ENCODE results near the gene EXOC2. TPM values are rescaled to one million over a fixed set of nuclear protein-coding genes. Genes with fewer than 3 reads are reported as not detected.

Gene EXOC2
- total RNA-seq, 3 donors from 2014 or later (not counting 1 experiment from before 2014, with no cell fraction given), result 22.1 to 30.8 (median 26.5) TPM

GRCh38 chr6:456358-456867, 236.5 kb downstream of the EXOC2 start:
- Mint-ChIP-seq H3K27me3 (ENCODE audit: low read depth in 2 of 2) (peaks cover 0 to 3% of the 10 kb centered on the region in 2 donors), H3K27ac (no peak overlapping the region), H3K36me3 (no peaks in the 10 kb centered on the region), H3K4me1 (no peaks in the 10 kb centered on the region), H3K9me3 (no peaks in the 10 kb centered on the region), H3K4me3 (no peak overlapping the region)
- ATAC-seq, result no peak
- 92% methylated on average over 5 of the region's 5 CpGs for WGBS (ENCODE audit: insufficient coverage)
- no peaks in the 10 kb centered on the region for H3K27me3 ChIP-seq (ENCODE audit: control insufficient read depth, insufficient read depth, low read length)
- DNase-seq, result no peak
- intact Hi-C loops (cut with micrococcal nuclease), result no loop called here
- H3K9me3 ChIP-seq (ENCODE audit: control insufficient read depth, insufficient read depth, low read length), result no peaks in the 10 kb centered on the region
- TF ChIP-seq CTCF (IDR thresholded peaks at IDR 0.05), result no peak
- no peak overlapping the region for H3K27ac ChIP-seq (ENCODE audit: low read length)
- no peaks in the 10 kb centered on the region for H3K4me1 ChIP-seq (ENCODE audit: control insufficient read depth, insufficient read depth, low read length)
- H3K36me3 ChIP-seq (ENCODE audit: control insufficient read depth, insufficient read depth, low read length), result no peaks in the 10 kb centered on the region
- H3K4me3 ChIP-seq (ENCODE audit: low read length), result no peak overlapping the region

GRCh38 chr6:455835-456234, 237.1 kb downstream of the EXOC2 start:
- no peak for DNase-seq
- intact Hi-C loops (cut with micrococcal nuclease), result no loop called here
- ATAC-seq, result no peak

GRCh38 chr6:455006-455585, 237.8 kb downstream of the EXOC2 start:
- Mint-ChIP-seq H3K9me3 (no peaks in the 10 kb centered on the region), H3K4me3 (no peak overlapping the region), H3K27me3 (ENCODE audit: low read depth in 2 of 2) (peaks cover 0 to 3% of the 10 kb centered on the region in 2 donors), H3K4me1 (no peaks in the 10 kb centered on the region), H3K27ac (no peak overlapping the region), H3K36me3 (no peaks in the 10 kb centered on the region)
- DNase-seq (peak in 1 of 2 donors; percentile 25), ATAC-seq (no peak)
- Histone ChIP-seq H3K9me3 (ENCODE audit: control insufficient read depth, insufficient read depth, low read length) (no peaks in the 10 kb centered on the region), H3K27ac (ENCODE audit: low read length) (no peak overlapping the region), H3K4me1 (ENCODE audit: control insufficient read depth, insufficient read depth, low read length) (no peaks in the 10 kb centered on the region), H3K36me3 (ENCODE audit: control insufficient read depth, insufficient read depth, low read length) (no peaks in the 10 kb centered on the region), H3K4me3 (ENCODE audit: low read length) (no peak overlapping the region), H3K27me3 (ENCODE audit: control insufficient read depth, insufficient read depth, low read length) (no peaks in the 10 kb centered on the region)
- intact Hi-C loops (cut with micrococcal nuclease), result no loop called here
- TF ChIP-seq CTCF (IDR thresholded peaks at IDR 0.05), result no peak
- WGBS (ENCODE audit: insufficient coverage), result 74% methylated on average over 7 of the region's 11 CpGs

More at GRCh38 chr6:455835-456234, 237.1 kb downstream of the EXOC2 start:
- no peak overlapping the region for H3K4me3 ChIP-seq (ENCODE audit: low read length)
- no peaks in the 10 kb centered on the region for H3K27me3 ChIP-seq (ENCODE audit: control insufficient read depth, insufficient read depth, low read length)
- Mint-ChIP-seq H3K27ac (no peak overlapping the region), H3K4me1 (no peaks in the 10 kb centered on the region), H3K9me3 (no peaks in the 10 kb centered on the region), H3K36me3 (no peaks in the 10 kb centered on the region), H3K27me3 (ENCODE audit: low read depth in 2 of 2) (peaks cover 0 to 3% of the 10 kb centered on the region in 2 donors), H3K4me3 (no peak overlapping the region)
- no peak overlapping the region for H3K27ac ChIP-seq (ENCODE audit: low read length)
- WGBS (ENCODE audit: insufficient coverage), result 95% methylated on average over 7 of the region's 8 CpGs
- no peak for TF ChIP-seq CTCF (IDR thresholded peaks at IDR 0.05)
- H3K4me1 ChIP-seq (ENCODE audit: control insufficient read depth, insufficient read depth, low read length), result no peaks in the 10 kb centered on the region
- no peaks in the 10 kb centered on the region for H3K9me3 ChIP-seq (ENCODE audit: control insufficient read depth, insufficient read depth, low read length)
- H3K36me3 ChIP-seq (ENCODE audit: control insufficient read depth, insufficient read depth, low read length), result no peaks in the 10 kb centered on the region

Measured in natural killer cell (primary cell).